ENCODE measurements around the gene FBRSL1.

The FBRSL1 gene

GRCh38 chr12:132545955-132546354, 56.0 kb downstream of the FBRSL1 start:
- DNase-seq, result no peak

GRCh38 chr12:132546647-132547046, 56.7 kb downstream of the FBRSL1 start:
- DNase-seq, result no peak

DNA sequence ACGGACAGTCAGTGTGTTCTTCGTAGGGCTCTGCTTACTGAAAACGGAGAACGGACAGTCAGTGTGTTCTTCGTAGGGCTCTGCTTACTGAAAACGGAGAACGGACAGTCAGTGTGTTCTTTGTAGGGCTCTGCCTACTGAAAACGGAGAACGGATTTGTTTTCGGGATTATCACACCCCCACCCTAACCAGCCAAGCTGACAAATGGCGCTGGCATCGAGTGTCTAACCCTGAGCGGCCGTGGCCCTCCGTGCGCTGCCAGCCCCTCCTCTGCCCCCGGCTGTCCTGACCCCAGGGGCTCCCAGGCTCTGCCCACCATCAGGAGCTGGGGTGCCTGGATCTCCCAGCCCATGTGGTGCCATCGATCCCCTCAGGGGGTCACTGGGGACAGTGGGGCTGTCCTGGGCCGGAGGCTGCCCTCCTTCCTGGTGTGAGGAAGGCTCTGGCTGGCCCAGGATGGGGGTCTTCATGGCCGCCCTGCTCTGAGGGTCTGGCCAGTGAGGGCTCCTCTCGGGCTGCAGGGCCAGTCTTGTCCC, 57.3 kb downstream of the FBRSL1 start:
- DNase-seq, result no peak

GRCh38 chr12:132548430-132549058, 58.6 kb downstream of the FBRSL1 start:
- no peak for DNase-seq

DNA sequence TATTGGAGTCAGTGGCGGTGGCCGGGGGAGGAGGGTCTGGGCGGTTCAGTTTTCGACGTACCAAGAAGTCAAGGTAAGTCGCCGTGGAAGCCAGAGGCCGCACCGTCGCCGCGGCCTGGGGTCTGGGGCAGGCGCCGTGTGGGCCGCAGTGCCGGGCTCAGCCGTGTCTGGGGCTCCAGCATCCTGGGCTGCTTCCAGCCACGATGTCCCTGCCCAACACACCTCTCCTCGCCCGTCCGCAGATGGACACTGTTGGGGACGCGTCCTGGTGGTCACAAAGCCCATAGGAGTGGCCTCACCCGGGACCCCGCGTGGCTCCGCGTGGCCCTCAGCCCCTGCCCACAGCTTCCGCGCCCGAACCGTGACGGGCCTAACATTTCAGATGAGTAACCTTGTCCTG, 59.1 kb downstream of the FBRSL1 start:
- DNase-seq, result no peak

- DNase-seq, result no peak
Observed at GRCh38 chr12:132550014-132550802, 60.3 kb downstream of the FBRSL1 start.

DNA sequence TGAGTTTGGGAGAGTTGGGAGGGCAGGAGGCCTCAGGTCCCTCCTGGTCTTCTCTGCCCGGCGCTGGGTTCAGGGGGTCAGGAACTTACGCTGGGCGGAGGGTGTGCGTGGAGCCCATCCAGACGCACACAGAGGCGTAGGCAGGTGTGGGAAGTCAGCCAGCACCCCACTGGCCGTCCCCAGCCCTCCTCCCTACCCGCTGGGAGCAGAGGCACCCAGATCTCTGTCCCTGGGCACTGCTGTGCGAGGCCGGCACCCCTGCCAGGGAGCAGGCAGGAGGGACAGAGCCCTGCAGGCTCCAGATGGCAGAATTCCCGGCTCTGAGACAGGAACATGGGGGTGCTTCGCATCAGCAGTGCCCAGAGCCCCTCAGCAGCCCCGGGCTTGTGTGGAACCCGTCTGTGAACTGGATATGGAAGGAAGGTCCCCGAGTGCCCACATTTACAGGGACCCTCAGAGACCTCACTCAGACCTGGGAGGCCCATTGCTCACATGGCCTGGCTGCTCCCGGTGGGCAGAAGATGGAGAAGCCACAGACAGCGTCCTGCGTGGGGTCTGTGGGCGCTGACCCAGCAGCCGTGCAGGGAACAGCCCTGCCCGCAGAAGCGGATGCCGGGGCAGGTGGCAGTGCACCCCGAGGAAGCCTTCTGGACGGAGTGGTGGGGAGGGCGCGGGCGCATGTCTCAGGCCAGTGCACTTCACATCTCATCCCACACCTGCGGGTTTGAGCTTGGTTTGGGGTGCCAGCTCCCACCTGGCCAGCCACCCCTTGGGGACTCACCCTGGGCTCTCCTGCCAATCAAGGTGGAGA, 61.1 kb downstream of the FBRSL1 start:
- no peak for DNase-seq

GRCh38 chr12:132551641-132552031, 61.7 kb downstream of the FBRSL1 start:
- DNase-seq, result no peak

- DNase-seq, result no peak
Observed at GRCh38 chr12:132554845-132555630, 65.1 kb downstream of the FBRSL1 start.

- no peak for DNase-seq
Observed at GRCh38 chr12:132555686-132556085, 65.7 kb downstream of the FBRSL1 start.

- DNase-seq, result no peak
Observed at GRCh38 chr12:132556216-132556615, 66.3 kb downstream of the FBRSL1 start.

GRCh38 chr12:132556801-132557200, 66.8 kb downstream of the FBRSL1 start:
- DNase-seq, result no peak

GRCh38 chr12:132557291-132558015, 67.5 kb downstream of the FBRSL1 start:
- no peak for DNase-seq

GRCh38 chr12:132558042-132558856, 68.3 kb downstream of the FBRSL1 start:
- no peak for DNase-seq

DNA sequence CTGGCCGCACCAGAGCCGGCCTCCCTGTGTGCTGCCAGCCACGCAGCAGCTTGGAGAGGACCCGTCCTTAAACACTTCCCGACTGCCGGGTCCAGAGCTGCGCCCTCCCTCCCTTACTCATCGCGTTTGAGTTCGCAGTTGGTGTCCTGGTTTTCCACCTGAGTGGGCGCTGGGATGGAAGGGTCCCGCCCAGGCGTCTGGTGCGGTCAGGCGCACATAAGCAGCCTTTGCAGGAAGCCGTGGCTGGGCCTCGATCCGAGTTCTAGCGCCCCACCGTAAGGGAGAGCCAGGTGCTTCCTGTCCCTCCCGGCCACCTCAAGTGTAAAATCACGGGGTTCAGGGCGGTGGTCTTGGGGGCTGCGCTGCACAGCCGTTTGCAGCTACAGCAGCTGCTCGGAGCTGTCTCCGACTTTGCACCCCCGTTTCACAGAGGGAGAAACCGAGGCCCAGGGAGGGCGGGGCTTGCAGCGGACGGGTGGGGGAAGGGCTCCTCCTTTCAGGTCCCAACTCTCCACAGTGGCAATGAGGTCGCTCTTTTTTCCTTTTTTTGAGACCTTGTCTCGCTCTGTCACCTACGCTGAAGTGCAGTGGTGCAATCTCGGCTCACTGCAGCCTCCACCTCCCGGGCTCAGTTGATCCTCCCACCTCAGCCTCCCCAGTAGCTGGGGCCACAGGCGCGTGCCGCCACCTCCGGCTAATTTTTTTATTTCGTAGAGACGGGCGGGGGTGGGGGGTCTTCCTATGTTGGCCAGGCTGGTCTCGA, 69.1 kb downstream of the FBRSL1 start:
- DNase-seq, result no peak

DNA sequence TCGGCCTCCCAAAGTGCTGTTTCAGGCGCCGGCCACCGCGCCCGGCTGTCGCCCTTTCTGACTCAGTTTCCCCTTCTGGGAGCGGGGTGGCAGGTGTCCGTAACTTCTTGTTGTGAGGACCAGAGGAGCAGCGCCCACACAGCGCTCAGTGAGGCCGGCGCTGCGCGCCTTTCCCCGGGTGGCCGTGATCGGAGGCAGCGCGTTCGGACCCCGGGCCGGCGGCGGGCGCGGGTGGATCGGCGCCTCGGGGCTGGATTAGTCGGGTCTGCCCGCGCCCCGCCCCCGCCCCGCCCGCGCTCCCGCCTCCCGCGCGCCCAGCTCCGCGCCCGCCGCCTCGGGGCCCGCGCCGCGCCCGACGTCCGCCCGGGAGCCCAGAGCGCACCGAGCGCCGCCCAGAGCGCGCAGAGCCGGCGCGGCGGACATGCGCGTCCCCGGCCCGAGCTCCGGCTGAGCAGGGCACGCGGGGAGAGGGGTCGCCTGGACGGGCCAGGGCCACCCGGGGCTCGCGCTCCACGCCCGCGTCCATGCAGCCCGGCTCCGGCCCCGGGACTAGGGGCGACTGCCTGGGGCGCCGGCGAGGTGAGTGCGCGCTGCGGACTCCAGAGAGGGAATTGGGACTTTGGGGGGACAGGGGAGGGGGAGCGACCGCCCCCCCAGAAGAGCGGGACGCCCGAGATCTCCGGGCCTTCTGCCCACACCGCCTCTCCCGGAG, 69.9 kb downstream of the FBRSL1 start:
- no peak for DNase-seq

DNA sequence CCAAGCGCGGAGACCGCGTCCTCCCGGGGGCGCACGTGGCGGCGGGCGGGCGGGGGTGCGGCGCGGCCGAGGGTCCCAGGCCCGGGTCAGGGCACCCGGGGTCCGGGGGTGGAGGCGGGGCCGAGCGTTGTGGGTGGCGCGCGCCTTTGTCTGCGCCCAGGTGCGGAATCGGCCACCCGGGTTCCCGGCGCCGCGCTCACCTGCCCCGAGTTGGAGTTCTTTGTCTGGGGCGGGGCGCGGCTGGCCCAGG, 70.3 kb downstream of the FBRSL1 start:
- peak; percentile 3 for DNase-seq

DNA sequence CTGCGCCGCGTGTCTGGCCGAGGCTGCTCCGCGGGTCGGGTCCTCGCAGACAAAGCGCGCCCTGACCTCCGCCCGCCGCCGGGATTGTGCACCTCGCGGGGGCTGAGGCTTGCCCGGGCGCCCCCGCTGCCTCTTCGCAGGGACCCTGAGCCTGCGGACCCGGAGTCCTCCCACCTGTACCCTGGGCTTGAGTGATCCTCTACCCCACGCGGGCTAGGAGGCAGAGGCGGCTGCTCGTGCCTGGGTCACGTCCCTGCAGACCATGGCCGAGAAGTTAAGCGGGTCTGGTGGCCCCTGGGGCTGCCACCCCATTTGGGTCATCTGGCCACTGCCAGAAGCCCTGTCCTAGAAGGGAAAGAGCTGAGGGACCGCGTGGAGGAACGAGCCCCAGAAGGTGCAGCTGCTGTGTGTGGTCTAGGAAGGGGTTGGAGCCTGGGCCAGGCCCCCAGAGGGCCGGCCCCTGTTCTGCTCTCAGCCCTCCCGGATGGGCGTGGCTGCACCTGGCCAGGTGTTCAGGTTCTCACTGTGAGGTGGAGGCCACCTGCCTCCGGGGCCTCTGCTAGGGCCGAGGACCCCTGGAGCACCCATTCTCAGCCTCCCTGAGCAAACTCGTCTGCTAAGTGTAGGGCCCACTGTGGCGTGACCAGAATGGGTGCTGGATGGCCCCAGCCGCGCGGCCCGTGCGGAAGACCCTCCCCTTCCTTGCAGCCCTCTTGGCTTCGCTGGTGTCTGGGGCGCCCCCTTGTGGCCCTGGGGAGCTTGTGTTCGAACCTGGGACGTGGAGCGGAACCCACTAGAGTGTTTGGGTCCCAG, 70.9 kb downstream of the FBRSL1 start:
- DNase-seq, result peak; percentile 57

All from NCI-H2029 treated with DMSO at 0.1 percent for 48 hours (cell line).